ENCODE results near the gene TMEM131.
A peak's percentile ranks its signal among the peaks of the same experiment; 100 is the strongest.
"Not testable (repeated sequence)": the region's sequence is repeated elsewhere in the genome, so short reads cannot be mapped to it uniquely, and the experiment has no call there.

TMEM131 gene

GRCh38 chr2:97893042-97893441, 102.7 kb downstream of the TMEM131 start:
- WGBS (ENCODE audit: insufficient coverage, insufficient read length) = no CpG with 5 or more reads among the region's 4 CpGs

GRCh38 chr2:97891611-97892010, 104.1 kb downstream of the TMEM131 start:
- no peak overlapping the region for H3K27ac ChIP-seq (ENCODE audit: low read length)

More at GRCh38 chr2:97893042-97893441, 102.7 kb downstream of the TMEM131 start:
- not testable (repeated sequence) for H3K27me3 ChIP-seq (ENCODE audit: control insufficient read depth, insufficient read depth, low read length); H3K27ac ChIP-seq (ENCODE audit: low read length); DNase-seq (ENCODE audit: low read depth, low spot score); H3K36me3 ChIP-seq (ENCODE audit: control insufficient read depth, insufficient read depth, low read length); H3K4me3 ChIP-seq (ENCODE audit: low read length); H3K4me1 ChIP-seq (ENCODE audit: control insufficient read depth, insufficient read depth, low read length); H3K9me3 ChIP-seq (ENCODE audit: control insufficient read depth, insufficient read depth, low read length)

GRCh38 chr2:97889156-97889555, 106.6 kb downstream of the TMEM131 start:
- Histone ChIP-seq H3K27ac (ENCODE audit: low read length) (no peak overlapping the region), H3K36me3 (ENCODE audit: control insufficient read depth, insufficient read depth, low read length) (peaks cover 4% of the 10 kb centered on the region; the same call in 1 of the 2 replicates), H3K9me3 (ENCODE audit: control insufficient read depth, insufficient read depth, low read length) (no peaks in the 10 kb centered on the region), H3K4me3 (ENCODE audit: low read length) (no peak overlapping the region), H3K4me1 (ENCODE audit: control insufficient read depth, insufficient read depth, low read length) (no peaks in the 10 kb centered on the region), H3K27me3 (ENCODE audit: control insufficient read depth, insufficient read depth, low read length) (no peaks in the 10 kb centered on the region)
- no peak for DNase-seq (ENCODE audit: low read depth, low spot score)
- WGBS (ENCODE audit: insufficient coverage, insufficient read length) = no CpG with 5 or more reads among the region's 2 CpGs

More at GRCh38 chr2:97891611-97892010, 104.1 kb downstream of the TMEM131 start:
- Histone ChIP-seq H3K4me3 (ENCODE audit: low read length) (no peak overlapping the region), H3K36me3 (ENCODE audit: control insufficient read depth, insufficient read depth, low read length) (no peaks in the 10 kb centered on the region), H3K4me1 (ENCODE audit: control insufficient read depth, insufficient read depth, low read length) (no peaks in the 10 kb centered on the region), H3K9me3 (ENCODE audit: control insufficient read depth, insufficient read depth, low read length) (no peaks in the 10 kb centered on the region), H3K27me3 (ENCODE audit: control insufficient read depth, insufficient read depth, low read length) (no peaks in the 10 kb centered on the region)
- peak; percentile 9 for DNase-seq (ENCODE audit: low read depth, low spot score)

- H3K27me3 ChIP-seq (ENCODE audit: control insufficient read depth, insufficient read depth, low read length) = no peaks in the 10 kb centered on the region
- no peaks in the 10 kb centered on the region for H3K9me3 ChIP-seq (ENCODE audit: control insufficient read depth, insufficient read depth, low read length)
- DNase-seq (ENCODE audit: low read depth, low spot score) = no peak
- H3K4me1 ChIP-seq (ENCODE audit: control insufficient read depth, insufficient read depth, low read length) = no peaks in the 10 kb centered on the region
- peaks cover 4% of the 10 kb centered on the region; the same call in 1 of the 2 replicates for H3K36me3 ChIP-seq (ENCODE audit: control insufficient read depth, insufficient read depth, low read length)
- no peak overlapping the region for H3K27ac ChIP-seq (ENCODE audit: low read length)
- no peak overlapping the region for H3K4me3 ChIP-seq (ENCODE audit: low read length)
Observed at GRCh38 chr2:97885841-97886240, 109.9 kb downstream of the TMEM131 start.

- H3K36me3 ChIP-seq (ENCODE audit: control insufficient read depth, insufficient read depth, low read length) = no peaks in the 10 kb centered on the region
- no peak overlapping the region for H3K27ac ChIP-seq (ENCODE audit: low read length)
- H3K4me1 ChIP-seq (ENCODE audit: control insufficient read depth, insufficient read depth, low read length) = no peaks in the 10 kb centered on the region
- no peak overlapping the region for H3K4me3 ChIP-seq (ENCODE audit: low read length)
- WGBS (ENCODE audit: insufficient coverage, insufficient read length) = no CpG with 5 or more reads among the region's 2 CpGs
- no peaks in the 10 kb centered on the region for H3K27me3 ChIP-seq (ENCODE audit: control insufficient read depth, insufficient read depth, low read length)
- H3K9me3 ChIP-seq (ENCODE audit: control insufficient read depth, insufficient read depth, low read length) = no peaks in the 10 kb centered on the region
- no peak for DNase-seq (ENCODE audit: low read depth, low spot score)
Observed at GRCh38 chr2:97880334-97880733, 115.4 kb downstream of the TMEM131 start.

- WGBS (ENCODE audit: insufficient coverage, insufficient read length) = no CpG with 5 or more reads among the region's 3 CpGs
- H3K9me3 ChIP-seq (ENCODE audit: control insufficient read depth, insufficient read depth, low read length) = no peaks in the 10 kb centered on the region
- no peaks in the 10 kb centered on the region for H3K27me3 ChIP-seq (ENCODE audit: control insufficient read depth, insufficient read depth, low read length)
- no peaks in the 10 kb centered on the region for H3K36me3 ChIP-seq (ENCODE audit: control insufficient read depth, insufficient read depth, low read length)
- no peak overlapping the region for H3K4me3 ChIP-seq (ENCODE audit: low read length)
- no peaks in the 10 kb centered on the region for H3K4me1 ChIP-seq (ENCODE audit: control insufficient read depth, insufficient read depth, low read length)
- DNase-seq (ENCODE audit: low read depth, low spot score) = no peak
- H3K27ac ChIP-seq (ENCODE audit: low read length) = no peak overlapping the region
Observed at GRCh38 chr2:97878865-97879264, 116.9 kb downstream of the TMEM131 start.

- not testable (repeated sequence) for H3K4me3 ChIP-seq (ENCODE audit: low read length); H3K9me3 ChIP-seq (ENCODE audit: control insufficient read depth, insufficient read depth, low read length); H3K36me3 ChIP-seq (ENCODE audit: control insufficient read depth, insufficient read depth, low read length); H3K27ac ChIP-seq (ENCODE audit: low read length); H3K4me1 ChIP-seq (ENCODE audit: control insufficient read depth, insufficient read depth, low read length); DNase-seq (ENCODE audit: low read depth, low spot score); H3K27me3 ChIP-seq (ENCODE audit: control insufficient read depth, insufficient read depth, low read length)
- WGBS (ENCODE audit: insufficient coverage, insufficient read length) = no CpG with 5 or more reads among the region's 2 CpGs
Observed at GRCh38 chr2:97878317-97878716, 117.4 kb downstream of the TMEM131 start.

GRCh38 chr2:97871096-97871780, 124.5 kb downstream of the TMEM131 start:
- WGBS (ENCODE audit: insufficient coverage, insufficient read length) = no CpG with 5 or more reads among the region's 4 CpGs
- no peak overlapping the region for H3K27ac ChIP-seq (ENCODE audit: low read length)
- DNase-seq (ENCODE audit: low read depth, low spot score) = no peak

GRCh38 chr2:97870396-97870843, 125.3 kb downstream of the TMEM131 start:
- no peak overlapping the region for H3K27ac ChIP-seq (ENCODE audit: low read length)
- no peak overlapping the region for H3K4me3 ChIP-seq (ENCODE audit: low read length)
- no peaks in the 10 kb centered on the region for H3K4me1 ChIP-seq (ENCODE audit: control insufficient read depth, insufficient read depth, low read length)
- WGBS (ENCODE audit: insufficient coverage, insufficient read length) = no CpG with 5 or more reads among the region's 4 CpGs
- 0 out of 2 replicates have a peak, but pooled peaks cover 2% of the 10 kb centered on the region for H3K36me3 ChIP-seq (ENCODE audit: control insufficient read depth, insufficient read depth, low read length)
- H3K27me3 ChIP-seq (ENCODE audit: control insufficient read depth, insufficient read depth, low read length) = no peaks in the 10 kb centered on the region
- no peak for DNase-seq (ENCODE audit: low read depth, low spot score)
- no peaks in the 10 kb centered on the region for H3K9me3 ChIP-seq (ENCODE audit: control insufficient read depth, insufficient read depth, low read length)

More at GRCh38 chr2:97871096-97871780, 124.5 kb downstream of the TMEM131 start:
- Histone ChIP-seq H3K9me3 (ENCODE audit: control insufficient read depth, insufficient read depth, low read length) (no peaks in the 10 kb centered on the region), H3K27me3 (ENCODE audit: control insufficient read depth, insufficient read depth, low read length) (no peaks in the 10 kb centered on the region), H3K36me3 (ENCODE audit: control insufficient read depth, insufficient read depth, low read length) (0 out of 2 replicates have a peak, but pooled peaks cover 2% of the 10 kb centered on the region), H3K4me3 (ENCODE audit: low read length) (no peak overlapping the region), H3K4me1 (ENCODE audit: control insufficient read depth, insufficient read depth, low read length) (no peaks in the 10 kb centered on the region)

- Histone ChIP-seq H3K9me3 (ENCODE audit: control insufficient read depth, insufficient read depth, low read length) (no peaks in the 10 kb centered on the region), H3K4me1 (ENCODE audit: control insufficient read depth, insufficient read depth, low read length) (no peaks in the 10 kb centered on the region), H3K27ac (ENCODE audit: low read length) (no peak overlapping the region), H3K4me3 (ENCODE audit: low read length) (no peak overlapping the region), H3K36me3 (ENCODE audit: control insufficient read depth, insufficient read depth, low read length) (0 out of 2 replicates have a peak, but pooled peaks cover 2% of the 10 kb centered on the region), H3K27me3 (ENCODE audit: control insufficient read depth, insufficient read depth, low read length) (no peaks in the 10 kb centered on the region)
- no CpG with 5 or more reads among the region's 6 CpGs for WGBS (ENCODE audit: insufficient coverage, insufficient read length)
- DNase-seq (ENCODE audit: low read depth, low spot score) = no peak
Observed at GRCh38 chr2:97869722-97870346, 125.9 kb downstream of the TMEM131 start.

All from iPS DF 6.9 (cell line).